HS-27A (cell line): Measurements from ENCODE around the gene CRIP2.

ENCODE experiments used
- DNase-seq: peaks from one replicate; pipeline ENCODE4 v3.0.0-alpha.2; 2012; ENCODE audit warnings: low read depth, missing footprints

CRIP2 gene

DNA sequence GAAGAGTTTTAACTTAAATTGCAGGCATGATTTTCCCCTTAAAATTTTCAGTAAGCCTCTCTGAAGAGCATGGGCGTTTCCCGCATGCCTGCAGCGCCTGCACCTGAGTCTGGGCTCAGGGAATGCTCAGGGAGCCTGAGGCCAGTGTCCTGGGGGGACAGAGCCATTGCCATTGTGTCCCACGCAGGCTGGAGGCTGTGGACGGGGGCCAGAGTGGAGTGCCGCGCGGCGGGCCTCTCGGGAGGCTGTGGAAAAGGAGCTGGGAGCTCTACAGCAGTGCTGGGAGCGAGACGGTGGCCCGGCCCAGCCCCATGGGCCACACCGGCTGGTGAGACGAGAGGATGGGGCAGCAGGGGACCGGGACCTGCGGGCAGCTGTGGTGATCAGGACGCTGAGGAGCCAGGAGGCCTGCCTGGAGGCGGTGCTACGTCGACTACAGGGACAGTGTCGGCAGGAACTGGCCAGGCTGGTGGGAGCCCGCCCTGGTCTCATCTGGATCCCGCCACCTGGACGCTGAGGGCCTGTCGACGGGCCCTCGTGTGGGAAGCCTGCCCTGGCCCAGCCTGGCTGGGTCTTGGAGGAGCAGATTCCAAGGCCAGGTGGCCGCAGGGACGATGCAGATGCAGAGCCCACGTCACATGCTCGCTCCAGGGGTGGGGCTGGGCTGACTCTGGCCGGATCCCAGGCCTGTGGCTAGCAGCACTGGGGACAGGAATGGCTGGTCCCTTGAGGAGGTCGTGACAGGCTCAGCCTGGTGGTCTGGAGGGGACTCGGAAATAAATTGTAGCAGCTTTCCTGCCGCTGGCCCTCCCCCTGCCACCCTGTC, 24.0 kb downstream of the CRIP2 start:
- no peak for DNase-seq

DNA sequence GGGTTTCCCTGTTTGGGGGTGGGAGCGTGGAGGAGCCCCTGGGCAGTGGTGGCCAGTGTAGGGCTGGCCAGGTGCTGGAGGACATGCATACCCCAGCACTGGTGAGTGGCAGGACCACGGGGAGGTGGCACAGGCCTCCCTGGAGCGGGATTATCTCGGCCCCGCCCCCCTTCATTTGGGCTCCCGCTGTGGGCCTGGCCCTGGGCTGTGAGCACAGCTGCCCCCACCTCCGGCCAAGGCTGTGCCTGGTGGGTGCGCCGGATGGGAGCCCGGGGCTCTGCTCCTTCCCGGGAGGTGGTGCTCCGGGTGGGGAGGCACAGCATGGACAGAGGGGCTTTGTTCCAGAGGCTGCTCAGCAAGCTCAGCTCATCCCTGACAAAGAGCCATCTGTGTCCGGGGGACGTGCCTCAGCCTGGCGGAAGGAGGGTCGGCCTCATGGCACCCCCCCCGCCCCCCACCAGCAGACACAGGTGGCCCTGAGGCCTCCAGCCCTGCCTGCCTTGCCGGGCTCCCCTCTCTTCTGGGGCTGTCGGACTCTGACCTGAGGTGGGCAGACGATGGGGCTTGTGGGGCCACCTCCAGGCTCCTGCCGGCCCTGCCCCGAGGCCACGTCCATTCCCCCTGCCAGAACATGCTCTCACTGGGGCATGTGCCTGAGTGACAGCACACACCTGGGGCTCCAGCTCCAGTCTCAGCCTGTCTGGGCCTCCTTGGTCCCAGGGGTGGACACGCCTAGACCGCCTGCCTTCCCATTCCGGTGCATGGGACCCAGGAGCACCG, 24.8 kb downstream of the CRIP2 start:
- no peak for DNase-seq

DNA sequence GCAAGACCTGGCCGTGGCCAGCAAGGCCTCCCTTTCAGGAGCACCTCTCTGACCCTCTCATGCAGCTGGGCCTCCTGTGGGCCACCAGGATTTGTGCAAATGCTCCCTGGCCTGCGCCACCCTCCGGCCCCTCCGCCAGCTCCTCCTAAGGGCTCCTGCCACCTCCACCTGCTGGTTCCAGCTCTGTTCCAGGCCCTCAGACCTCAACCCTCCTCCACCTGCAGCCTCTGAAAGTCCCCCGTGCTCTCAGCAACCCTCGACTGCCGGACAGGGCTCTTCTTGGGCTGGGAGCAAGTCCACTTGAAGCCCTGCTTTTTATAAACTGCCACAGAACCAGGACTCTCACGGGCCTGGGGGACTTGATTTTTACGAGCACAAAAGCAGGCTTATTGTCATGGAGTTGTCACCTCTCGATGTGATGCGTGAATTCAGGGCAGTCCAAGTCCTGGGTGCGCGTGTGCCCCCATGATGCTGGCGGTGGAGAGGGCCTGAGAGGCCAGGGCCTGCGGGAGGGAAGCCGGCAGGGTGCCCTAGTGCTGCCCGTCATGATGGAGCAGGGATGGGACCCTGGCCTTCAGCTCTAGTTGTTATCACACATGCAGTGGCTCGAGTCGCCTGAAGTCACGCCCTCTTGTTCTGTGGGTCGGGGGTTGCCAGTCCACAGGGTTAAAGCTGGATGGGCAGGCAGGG, 25.6 kb downstream of the CRIP2 start:
- DNase-seq = no peak

DNA sequence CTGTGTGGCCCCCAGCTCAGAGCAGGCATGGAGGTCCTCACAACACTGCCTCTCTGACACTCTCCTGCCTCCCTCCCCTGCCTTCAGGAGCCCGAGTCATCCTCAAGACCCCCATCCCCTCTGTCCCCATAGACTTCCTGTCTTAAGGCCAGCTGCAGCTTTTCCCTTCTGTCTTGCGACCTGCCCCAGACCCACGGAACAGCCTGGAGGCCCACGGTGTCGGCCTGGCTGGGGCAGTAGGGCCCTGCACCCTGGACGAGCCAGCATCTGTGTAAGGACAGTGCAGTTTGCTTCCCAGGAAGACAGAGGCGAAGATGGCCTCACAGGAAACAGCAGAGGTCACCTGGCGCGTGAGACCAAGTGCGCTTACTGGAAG, 26.1 kb downstream of the CRIP2 start:
- DNase-seq = no peak

DNA sequence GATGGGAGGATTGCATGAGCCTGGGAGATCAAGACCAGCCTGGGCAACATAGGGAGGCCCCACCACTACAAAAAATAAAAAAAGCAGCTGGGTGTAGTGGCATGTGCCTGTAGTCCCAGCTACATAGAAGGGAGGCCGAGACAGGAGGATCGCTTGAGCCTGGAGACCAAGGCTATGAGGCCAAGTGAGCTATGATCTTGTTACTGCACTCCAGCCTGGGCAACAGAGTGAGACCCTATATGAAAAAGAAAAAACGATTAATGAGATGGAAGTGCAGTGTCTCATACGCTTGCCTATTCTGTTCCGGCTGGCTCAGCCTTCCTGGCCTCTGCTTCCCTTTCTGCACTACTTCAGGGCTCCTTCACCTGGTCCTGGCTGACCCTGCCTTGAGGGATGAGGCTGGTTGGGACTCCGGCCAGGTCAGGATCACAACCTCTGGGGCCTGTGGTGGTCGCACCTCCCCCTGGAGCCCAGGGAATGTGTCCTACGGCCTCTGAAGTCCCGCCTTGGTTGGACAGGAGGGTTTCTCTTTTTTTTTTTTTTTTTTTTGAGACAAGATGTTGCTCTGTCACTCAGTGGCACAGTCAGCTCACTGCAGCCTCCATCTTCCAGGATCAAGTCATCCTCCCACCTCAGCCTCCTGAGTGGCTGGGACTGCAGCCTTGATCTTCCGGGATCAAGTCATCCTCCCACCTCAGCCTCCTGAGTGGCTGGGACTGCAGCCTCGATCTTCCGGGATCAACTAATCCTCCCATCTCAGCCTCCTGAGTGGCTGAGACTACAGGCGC, 27.1 kb downstream of the CRIP2 start:
- no peak for DNase-seq

DNA sequence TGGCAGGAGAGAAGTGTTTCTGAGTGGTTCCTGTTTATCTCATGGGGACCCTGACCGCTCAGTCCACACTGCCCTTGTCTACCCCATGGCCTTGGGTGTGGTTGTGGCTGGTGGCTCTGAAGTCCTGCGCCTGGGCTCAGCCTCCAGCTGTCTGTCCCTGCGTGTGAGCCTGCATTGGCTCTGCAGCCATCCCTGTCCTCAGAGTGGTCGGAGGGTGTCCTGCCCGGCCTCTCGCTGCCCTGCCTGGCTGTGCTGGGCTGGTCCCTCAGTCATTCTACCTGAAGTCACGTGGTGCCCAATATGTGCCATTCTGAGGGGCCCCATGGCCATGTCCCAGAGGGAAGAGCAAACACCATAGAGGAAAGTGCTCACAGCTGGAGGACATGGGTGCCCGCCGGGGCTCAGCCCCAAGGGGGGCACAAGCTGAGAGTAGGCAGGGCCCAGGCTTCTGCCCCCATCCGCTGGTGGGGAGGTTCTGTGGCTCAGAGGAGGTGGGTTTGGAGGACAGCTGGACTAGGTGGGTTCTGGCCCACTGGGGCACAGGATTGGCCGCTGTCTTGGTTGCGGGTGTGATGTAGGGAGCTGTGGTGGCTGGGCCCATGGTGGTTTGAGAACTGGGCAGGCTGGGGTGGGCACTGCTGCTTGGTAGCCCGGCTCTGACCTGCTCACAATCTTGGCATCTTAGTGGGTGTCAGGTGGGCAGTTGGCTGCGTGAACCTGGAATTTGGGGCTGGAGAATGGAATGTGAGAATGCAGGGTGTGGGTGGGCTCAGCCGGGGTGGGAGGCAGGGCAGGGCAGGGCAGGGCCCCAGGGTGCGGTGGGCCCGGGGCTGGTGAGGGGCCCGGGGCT, 28.1 kb downstream of the CRIP2 start:
- DNase-seq = no peak

DNA sequence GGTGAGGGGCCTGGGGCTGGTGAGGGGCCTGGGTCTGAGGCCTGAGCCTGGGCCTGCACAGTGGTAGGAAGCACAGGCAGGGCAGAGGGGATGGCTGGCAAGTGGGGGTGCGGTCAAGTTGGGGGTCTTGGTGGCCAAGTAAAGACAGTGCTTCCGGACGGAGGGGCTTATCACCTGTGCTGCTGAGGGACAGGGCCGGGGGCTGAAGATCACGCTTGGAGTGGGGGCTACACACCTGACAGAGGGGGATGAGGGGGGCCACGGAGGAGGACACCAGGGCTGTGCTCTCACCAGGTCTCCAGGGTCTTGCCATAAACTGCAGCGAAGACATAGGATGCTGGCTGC, 28.6 kb downstream of the CRIP2 start:
- DNase-seq = no peak

DNA sequence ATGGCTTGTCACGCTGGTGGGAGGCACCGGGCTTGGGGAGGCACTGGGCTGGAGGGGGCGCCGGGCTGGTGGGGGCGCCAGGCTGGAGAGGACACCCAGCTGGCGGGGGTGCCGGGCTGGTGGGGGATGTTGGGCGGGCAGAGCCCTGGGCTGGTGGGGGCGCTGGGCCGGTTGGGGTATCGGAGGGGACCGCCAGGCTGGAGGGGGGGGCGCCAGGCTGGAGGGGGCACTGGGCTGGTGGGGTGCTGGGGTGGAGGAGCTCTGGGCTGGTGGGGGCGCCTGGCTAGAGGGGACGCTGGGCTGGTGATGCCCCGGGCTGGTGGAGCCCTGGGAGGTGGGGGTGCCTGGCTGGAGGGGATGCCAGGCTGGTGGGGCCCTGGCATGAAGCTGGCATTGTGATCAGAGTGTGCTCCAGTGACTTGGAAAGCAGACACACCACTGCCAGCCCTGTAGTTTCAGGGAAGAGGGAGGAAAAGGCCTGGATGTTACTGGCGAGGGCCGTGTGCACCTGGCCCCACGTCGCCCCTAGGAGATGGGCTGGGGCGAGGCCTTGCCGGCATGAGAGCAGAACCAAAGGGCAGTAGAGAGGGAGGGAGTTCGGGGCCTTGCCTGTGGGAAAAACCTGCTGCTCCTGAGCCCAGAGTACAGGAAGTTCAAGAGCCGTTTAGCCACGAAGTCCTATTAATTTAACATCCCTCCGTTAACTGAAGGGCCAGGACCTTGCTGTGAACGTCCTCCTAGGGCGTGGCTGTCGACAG, 29.5 kb downstream of the CRIP2 start:
- no peak for DNase-seq

DNA sequence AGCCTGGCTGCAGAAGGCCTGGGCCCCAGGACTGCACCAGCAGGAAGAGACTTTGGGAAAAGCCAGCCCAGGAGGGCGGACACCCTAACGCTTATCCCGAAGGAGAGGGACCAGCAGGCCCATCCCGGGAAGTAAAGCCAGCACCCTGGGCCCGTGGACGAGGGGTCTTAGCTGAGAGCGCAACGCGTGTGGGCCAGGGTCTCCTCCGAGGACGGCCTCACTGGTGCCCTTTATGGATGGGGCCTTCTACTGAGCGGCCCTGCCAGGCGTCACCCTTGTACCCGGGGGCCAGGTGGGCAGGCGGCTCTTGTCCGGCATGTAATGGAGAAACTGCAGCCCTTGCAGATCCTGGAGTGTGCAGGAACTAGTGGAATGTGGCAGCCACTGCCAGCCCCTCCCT, 30.5 kb downstream of the CRIP2 start:
- no peak for DNase-seq

DNA sequence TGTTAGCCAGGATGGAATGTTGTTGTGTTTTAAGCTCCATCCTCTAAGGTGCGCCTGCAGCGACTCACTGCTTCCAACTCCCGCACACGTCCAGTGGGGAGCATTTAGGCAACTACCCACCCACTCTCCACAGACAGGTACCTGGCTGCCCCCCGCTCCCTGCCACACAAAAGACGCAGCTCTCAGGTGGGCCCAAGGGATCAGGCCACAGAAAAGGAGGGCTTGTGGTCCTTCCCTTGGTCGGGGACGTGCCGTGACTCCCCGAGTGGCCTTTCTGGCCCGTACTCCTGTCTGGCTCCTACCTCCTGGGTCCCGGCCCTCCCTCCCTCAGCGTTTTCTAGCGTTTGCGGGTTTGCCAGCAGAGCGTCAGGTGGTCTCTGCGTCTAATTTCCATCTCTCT, 32.6 kb downstream of the CRIP2 start:
- DNase-seq = no peak

DNA sequence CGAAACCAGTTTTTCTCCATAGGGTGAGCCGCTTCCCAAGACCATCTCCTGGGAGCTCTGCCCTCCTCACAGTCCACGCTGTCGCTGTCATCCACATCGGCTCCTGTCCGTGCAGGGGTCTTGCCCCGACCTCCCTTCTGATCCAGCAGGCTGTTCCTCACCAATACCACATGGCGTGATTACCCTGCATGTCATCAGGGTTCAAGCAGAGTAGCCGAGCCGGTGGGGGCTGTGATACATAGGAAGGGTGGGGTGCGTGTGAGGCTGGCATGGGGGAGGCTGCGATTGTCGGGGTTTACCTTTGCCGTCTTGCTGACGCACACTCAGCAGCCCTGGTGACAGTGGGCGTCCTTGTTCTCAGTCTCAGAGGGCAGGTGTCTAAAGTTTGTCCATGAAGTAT, 33.4 kb downstream of the CRIP2 start:
- no peak for DNase-seq

DNA sequence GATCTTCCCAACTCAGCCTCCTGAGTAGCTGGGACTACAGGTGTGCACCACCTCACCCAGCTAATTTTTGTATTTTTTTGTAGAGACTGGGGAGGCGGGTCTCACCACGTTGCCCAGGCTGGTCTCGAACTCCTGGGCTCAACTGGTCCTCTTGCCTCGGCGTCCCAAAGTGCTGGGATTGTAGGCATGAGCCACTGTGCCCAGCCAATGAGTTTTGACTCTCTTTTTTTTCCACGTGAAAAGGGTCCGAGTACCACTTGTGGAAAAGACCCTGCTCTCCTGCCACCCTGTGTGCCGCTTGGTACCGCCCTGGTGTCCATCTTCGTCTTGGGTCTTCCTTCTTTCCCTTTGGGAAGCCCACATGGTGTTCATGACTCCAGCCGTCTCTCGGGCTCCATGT, 34.0 kb downstream of the CRIP2 start:
- no peak for DNase-seq

DNA sequence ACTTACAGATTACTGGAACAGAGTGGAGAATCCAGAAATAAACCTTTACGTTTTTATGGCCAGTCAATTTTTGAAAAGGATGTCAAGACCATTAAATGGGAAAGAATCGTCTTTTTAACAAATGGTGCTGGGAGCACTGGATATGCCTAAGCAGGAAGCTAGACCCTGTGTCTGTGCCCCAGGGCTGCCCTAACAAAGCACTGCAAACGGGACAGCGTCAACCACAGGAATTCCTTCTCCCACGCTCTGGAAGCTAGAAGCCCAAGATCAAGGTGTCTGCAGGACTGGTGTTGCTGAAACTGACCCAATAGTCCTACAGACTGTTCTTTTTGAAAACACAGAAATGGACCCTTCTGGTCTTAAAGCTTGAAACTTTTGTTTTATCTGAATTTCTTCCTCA, 42.5 kb downstream of the CRIP2 start:
- DNase-seq = no peak

DNA sequence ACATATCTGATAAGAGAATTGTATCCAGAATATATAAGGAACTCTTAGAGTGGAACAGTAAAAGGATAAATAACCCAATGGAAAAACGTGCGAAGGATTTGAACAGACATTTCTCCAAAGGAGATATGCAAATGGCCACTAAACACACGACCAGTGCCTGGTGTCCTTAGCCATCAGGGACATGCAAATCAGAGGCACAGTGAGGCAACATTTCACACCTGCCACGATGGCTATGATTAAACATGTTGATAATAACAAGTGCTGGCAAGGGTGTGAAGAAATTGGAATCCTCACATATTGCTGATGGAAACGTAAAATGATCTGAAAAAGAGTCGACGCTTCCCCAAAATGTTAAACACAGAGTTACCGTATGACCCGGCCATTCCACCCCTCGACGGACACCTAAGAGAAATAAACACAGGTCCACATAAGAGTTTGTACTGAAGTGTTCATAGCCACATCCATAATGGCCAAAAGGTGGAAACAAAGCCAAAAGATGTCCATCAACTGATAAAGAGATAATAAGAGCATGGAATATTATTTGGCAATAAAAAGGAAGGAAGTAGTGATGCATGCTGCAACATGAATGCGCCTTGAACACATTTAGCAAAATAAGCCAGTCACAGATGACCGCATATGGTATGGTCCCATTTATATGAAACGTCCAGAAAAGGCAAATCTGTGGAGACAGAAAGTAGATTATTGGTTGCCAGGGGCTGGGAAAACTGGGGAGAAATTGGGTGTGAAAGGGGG, 45.5 kb downstream of the CRIP2 start:
- DNase-seq = no peak

DNA sequence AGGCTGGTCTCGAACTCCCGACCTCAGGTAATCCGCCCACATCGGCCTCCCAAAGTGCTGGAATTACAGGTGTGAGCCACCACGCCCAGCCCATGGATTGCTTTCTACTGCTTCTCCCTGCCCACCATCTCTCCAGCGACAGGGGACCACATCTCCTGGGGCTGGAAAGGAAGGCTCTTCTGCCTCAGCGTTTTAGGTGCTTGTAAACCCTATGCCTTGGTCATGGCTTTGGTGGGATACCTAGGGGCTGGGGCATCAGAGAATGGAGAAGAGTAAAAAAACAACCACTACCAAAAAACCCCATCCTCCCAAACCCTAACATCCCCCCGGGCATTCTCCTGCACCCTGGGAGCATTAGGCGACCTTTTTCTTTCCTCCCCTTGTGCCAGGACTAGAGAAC, 50.7 kb downstream of the CRIP2 start:
- no peak for DNase-seq

DNA sequence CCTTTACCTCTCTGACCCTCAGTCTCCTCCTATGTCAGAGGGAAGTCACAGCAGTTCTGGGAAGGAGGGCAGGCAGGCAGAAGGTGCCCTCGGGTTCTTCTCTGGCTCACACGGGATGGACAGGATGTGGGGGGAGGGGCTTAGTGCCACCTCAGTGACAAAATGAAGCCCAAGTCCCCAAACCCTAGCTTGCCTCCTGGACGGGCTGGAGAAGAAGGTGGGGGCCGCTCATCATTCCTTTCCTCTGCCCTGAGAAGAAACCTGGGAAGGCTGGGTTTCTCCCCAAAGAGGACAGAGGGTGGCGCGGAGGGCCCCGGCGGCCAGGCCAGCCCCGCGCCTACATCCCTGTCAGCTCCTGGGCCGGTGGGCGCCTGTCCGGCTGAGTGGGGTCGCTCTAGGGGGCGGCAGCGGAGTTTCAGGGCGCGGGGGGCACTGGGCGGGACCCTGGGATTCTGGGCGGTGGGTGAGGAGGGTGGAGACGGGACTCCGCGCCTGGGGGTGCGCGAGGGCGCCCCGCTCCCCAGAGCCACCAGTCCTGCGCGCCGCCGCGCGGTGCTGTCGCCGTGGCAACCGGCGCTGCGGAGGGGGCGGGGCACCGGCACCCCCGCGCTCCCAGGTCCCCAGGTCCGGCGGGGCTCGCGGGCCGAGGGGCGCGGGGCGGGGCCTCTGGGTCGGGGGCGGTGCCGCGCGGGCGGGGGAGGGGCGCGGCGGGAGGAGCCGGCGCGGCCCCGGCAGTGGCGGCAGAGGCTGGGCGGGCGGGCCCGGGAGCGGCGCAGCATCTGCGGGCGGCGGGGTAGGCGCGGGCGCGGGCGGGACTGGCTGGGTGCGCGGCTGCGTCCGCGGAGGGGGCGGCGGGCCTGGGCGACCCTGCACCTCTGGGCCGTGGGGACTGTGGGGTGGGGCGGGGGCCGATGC, 51.5 kb downstream of the CRIP2 start, which contains the start of gene TMEM121:
TMEM121 (plus strand) TSS at position 723 of the 915 bp plus-strand sequence. CDS start 2,252 bp downstream, outside the sequence.
- DNase-seq = no peak

DNA sequence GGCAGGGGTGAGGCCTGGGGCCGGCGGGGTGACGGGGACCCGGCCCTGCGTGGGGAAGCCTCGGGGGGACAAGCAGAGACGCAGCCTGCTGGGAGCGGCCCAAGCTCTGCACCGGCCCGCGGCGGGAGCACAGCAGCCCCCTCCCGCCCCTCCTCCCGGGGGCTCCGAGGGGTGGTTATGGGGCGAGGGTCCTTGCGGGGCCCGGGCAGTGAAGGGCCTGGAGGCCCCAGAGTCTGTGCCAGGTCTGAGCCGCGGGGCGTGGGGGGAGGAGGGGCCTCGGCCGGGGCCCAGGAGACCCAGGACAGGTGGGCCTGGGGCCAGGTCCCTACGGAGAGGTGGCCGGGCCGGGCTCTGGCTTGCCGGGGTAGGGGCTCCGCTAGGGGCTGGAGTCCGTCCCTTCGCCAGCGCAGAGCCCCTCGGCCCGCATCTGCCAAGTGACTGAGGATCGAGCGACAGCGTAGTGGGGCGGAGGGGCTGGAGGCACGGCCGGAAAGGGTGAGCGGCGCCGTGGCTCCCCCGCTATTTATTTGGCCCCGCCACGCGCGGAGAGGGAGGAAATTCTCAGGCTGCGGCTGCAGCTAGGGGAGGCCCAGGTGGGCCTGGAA, 52.3 kb downstream of the CRIP2 start:
- DNase-seq = no peak

DNA sequence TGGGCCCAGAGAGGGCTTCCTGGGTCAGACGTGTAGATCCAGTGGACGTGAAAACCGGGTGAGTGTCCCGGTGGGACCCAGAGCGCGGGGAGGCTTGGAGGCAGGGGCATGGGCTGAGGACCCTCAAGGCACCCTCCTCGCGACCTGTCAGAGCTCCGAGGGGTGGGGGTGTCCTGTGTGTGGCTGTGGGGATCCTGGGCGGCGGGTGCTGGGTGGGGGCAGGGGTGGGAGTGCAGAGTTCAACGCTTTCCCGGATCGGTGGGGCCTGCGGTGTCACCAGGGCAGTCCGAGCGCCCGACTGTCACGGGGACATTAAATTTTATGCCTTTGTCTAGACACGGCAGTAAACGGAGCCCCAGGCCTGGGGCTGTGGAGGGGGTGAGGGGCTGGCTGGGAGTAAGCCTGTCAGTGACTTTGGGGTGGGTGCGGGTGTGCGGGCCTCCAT, 52.8 kb downstream of the CRIP2 start:
- no peak for DNase-seq
